ENCODE results near the gene TPGS1. TPM values are rescaled to one million over a fixed set of nuclear protein-coding genes. Genes with fewer than 3 reads are reported as not detected.

The TPGS1 gene
- total and polyA plus RNA-seq, 2 donors (not counting 1 experiment from before 2014, with no cell fraction given): 8.1 to 33.8 TPM

- TF ChIP-seq CTCF (IDR thresholded peaks at IDR 0.05): no peak
- no peak for TF ChIP-seq EZH2 (IDR thresholded peaks at IDR 0.05; ENCODE audit: borderline replicate concordance, insufficient read depth, low read depth, low read length, poor library complexity, severe bottlenecking)
- Histone ChIP-seq H3K9me3 (ENCODE audit: control extremely low read depth in 1 of 3, control insufficient read depth in 2 of 3, insufficient read depth in 1 of 3, low read length in 2 of 3) (peaks cover 0 to 29% (median 0%) of the 10 kb centered on the region in 3 donors), H4K20me1 (ENCODE audit: control insufficient read depth, insufficient read depth, low read length, poor library complexity, severe bottlenecking) (no peaks in the 10 kb centered on the region), H3K4me2 (replicated peaks; ENCODE audit: low read depth, low read length, poor library complexity, severe bottlenecking) (peak overlapping the region; percentile 69), H3K79me2 (ENCODE audit: control insufficient read depth, insufficient read depth, low read length) (no peaks in the 10 kb centered on the region), H3K27me3 (replicated peaks in 1 of 4; ENCODE audit: control extremely low read depth in 1 of 4, control insufficient read depth in 3 of 4, insufficient read depth in 4 of 4, low read length in 3 of 4) (peaks cover 0 to 39% (median 7%) of the 10 kb centered on the region in 4 experiments), H2AFZ (ENCODE audit: insufficient read depth, low read depth, low read length, poor library complexity, severe bottlenecking) (peak overlapping the region; percentile 38), H3K36me3 (replicated peaks in 1 of 2; ENCODE audit: control extremely low read depth in 1 of 2, control insufficient read depth in 1 of 2, extremely low read depth in 1 of 2, insufficient read depth in 2 of 2, low read length in 1 of 2) (no peaks in the 10 kb centered on the region), H3K4me3 (ENCODE audit: control extremely low read depth in 1 of 5, extremely low read depth in 1 of 5, insufficient read depth in 1 of 5, low read depth in 2 of 5, low read length in 4 of 5) (peak overlapping the region in 3 of 5 experiments; percentile 11 to 33 (median 25)), H3K9ac (ENCODE audit: low read length) (peak overlapping the region; percentile 42), H3K27ac (ENCODE audit: low read length in 2 of 2) (no peak overlapping the region), H3K4me1 (ENCODE audit: control insufficient read depth in 2 of 2, insufficient read depth in 2 of 2, low read length in 2 of 2) (peaks cover 13 to 16% of the 10 kb centered on the region in 2 donors)
- DNase-seq (peak; percentile 26), ATAC-seq (ENCODE audit: low read depth) (no peak)
- H3K4me1 Mint-ChIP-seq: peaks cover 8% of the 10 kb centered on the region
- no peaks in the 10 kb centered on the region for H3K9me3 Mint-ChIP-seq (ENCODE audit: insufficient read depth)
- POLR2A ChIA-PET: no interaction called here
- peaks cover 10% of the 10 kb centered on the region for H3K27me3 Mint-ChIP-seq
- H3K27ac Mint-ChIP-seq: no peak overlapping the region
- CTCF ChIA-PET: no interaction called here
- H3K4me3 Mint-ChIP-seq: peak overlapping the region; percentile 76
- WGBS (ENCODE audit: insufficient coverage): 10% methylated on average over 54 of the region's 66 CpGs
- intact Hi-C loops (cut with micrococcal nuclease): no loop called here
Measured at GRCh38 chr19:459724-460511, 47.4 kb upstream of the TPGS1 start.
